Pancreas (tissue), 10 donors: ENCODE results near the gene NTMT2. TPM values are rescaled to one million over a fixed set of nuclear protein-coding genes. Genes with fewer than 3 reads are reported as not detected.

Experiments used
- ATAC-seq, 4 donors: fragments of 200-7000 bp; cut with Tn5 transposase; one replicate each; pipeline versions ENCODE4 v1.8.0 to v1.9.1; 2020; ENCODE audit warnings: mild to moderate bottlenecking in 4 of 4, moderate library complexity in 4 of 4
- DNase-seq, 6 donors: peaks; one replicate each; pipeline ENCODE4 v3.0.0-alpha.2; 2020
- FAIRE-seq: peaks from 2 replicates; lab custom pipeline; 2012; peaks lifted over from hg19 to GRCh38; lab: Jason Lieb, UNC
- H3K27ac ChIP-seq, 4 donors: fragments of 200-600 bp; sonication (generic); 1 replicate in 3 of 4; 2 replicates in 1 of 4; pipeline versions ENCODE4 v1.5.0 to v1.8.0; 2020
- H3K27me3 ChIP-seq, 4 donors: fragments of 200-600 bp; one replicate each; pipeline ENCODE4 v1.8.0; 2021
- H3K36me3 ChIP-seq, 3 donors: fragments of 200-600 bp; sonication (generic) in 1 of 3; one replicate each; pipeline versions ENCODE4 v1.5.0 to v1.8.0; 2020 to 2021
- H3K4me1 ChIP-seq, 3 donors: fragments of 200-600 bp; one replicate each; pipeline ENCODE4 v1.8.0; 2021
- H3K4me3 ChIP-seq, 4 donors: fragments of 200-600 bp; sonication (generic) in 2 of 4; one replicate each; pipeline versions ENCODE4 v1.5.0 to v1.8.0; 2020 to 2021
- H3K9me3 ChIP-seq, 4 donors: fragments of 200-600 bp; one replicate each; pipeline ENCODE4 v1.8.0; 2021
- WGBS, 2 donors: extraction: QIAGEN DNeasy Blood & Tissue Kit; methylation state at CpG; one replicate each; pipeline ENCODE4 v1.1.7; 2013; 5-methylcytosine and 5-hydroxymethylcytosine counted together
- intact Hi-C, 3 donors: fragments of 100-400 bp; cut with DNase I; formaldehyde crosslinking; loops; one replicate each; pipeline versions ENCODE4 v1.11.1 to v1.14.2; 2022
- polyA plus RNA-seq, 2 donors: library from polyadenylated mRNA; stranded (reverse); fragments of 200-250 nt; gene quantifications; one replicate each; pipeline ENCODE4 v1.2.3, GENCODE V29; 2013
- total RNA-seq, 6 donors: library from RNA; stranded (reverse); fragmentation: NEBNext Ultra II Directional in 4 of 6; extraction: Animal tissue kit (Norgen Biotek cat#: 25700) in 4 of 6; gene quantifications; one replicate each; pipeline versions ENCODE4 v1.2.1 to v1.2.4, GENCODE V29; 2021 to 2023
- TF ChIP-seq, protein P1 (sequence below), 4 donors: fragments of 200-600 bp; sonication (generic) in 3 of 4; IDR thresholded peaks; one replicate each; pipeline versions ENCODE4 v1.5.0 to v1.8.0; 2021; ENCODE audit warnings: antibody characterized with exemption in 4 of 4
- donor health status: healthy with polysubstance abuse.
- donor health status: DM: no; HTN: no; CAD: no; lungs with moderate emphysema.
- donor health status: DM: no; HTN: no; CAD: no.
- donor health status: control.
- donor health status: control.
- donor health status: Bipolar disorder and iron deficiency.
- donor health status: DM: yes; HTN: yes; CAD: no.
- donor health status: DM: no; HTN: no; CAD: no.
- donor health status: DM: no; HTN: no; CAD: no.
- donor health status: DM: yes; HTN: yes; CAD: no.

NTMT2 gene
- total and polyA plus RNA-seq, 8 donors = not detected

DNA sequence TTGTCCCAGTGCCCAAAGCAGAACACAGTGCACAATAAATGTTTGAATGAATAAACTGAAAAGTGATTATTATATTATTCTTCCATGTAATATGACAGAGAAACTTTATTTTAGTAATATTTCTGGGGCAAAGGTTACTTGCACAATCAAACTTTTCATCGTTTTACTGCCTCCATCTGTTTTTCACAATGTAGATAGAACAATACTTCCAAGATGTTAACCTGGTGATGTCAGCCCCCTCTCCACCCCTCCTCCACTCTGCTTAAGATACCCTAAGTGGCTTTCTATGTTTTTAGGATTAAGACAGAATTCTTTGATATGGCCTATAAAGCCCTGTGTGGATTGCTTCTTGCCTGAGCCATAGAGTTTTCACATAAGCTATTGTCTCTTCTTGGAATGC is 13.8 kb upstream of the NTMT2 start:
- no peaks in the 10 kb centered on the region for H3K4me1 ChIP-seq
- intact Hi-C loops = no loop called here
- FAIRE-seq = no peak
- 41 to 42% methylated on average over 1 of the region's 1 CpG for WGBS, 2 donors
- no peak overlapping the region for H3K4me3 ChIP-seq
- TF ChIP-seq, protein P1, sequence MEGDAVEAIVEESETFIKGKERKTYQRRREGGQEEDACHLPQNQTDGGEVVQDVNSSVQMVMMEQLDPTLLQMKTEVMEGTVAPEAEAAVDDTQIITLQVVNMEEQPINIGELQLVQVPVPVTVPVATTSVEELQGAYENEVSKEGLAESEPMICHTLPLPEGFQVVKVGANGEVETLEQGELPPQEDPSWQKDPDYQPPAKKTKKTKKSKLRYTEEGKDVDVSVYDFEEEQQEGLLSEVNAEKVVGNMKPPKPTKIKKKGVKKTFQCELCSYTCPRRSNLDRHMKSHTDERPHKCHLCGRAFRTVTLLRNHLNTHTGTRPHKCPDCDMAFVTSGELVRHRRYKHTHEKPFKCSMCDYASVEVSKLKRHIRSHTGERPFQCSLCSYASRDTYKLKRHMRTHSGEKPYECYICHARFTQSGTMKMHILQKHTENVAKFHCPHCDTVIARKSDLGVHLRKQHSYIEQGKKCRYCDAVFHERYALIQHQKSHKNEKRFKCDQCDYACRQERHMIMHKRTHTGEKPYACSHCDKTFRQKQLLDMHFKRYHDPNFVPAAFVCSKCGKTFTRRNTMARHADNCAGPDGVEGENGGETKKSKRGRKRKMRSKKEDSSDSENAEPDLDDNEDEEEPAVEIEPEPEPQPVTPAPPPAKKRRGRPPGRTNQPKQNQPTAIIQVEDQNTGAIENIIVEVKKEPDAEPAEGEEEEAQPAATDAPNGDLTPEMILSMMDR (IDR thresholded peaks at IDR 0.05) = no peak
- no peaks in the 10 kb centered on the region for H3K9me3 ChIP-seq
- no peak for ATAC-seq
- no peak for DNase-seq
- no peak overlapping the region for H3K27ac ChIP-seq
- no peaks in the 10 kb centered on the region for H3K36me3 ChIP-seq
- no peaks in the 10 kb centered on the region for H3K27me3 ChIP-seq

DNA sequence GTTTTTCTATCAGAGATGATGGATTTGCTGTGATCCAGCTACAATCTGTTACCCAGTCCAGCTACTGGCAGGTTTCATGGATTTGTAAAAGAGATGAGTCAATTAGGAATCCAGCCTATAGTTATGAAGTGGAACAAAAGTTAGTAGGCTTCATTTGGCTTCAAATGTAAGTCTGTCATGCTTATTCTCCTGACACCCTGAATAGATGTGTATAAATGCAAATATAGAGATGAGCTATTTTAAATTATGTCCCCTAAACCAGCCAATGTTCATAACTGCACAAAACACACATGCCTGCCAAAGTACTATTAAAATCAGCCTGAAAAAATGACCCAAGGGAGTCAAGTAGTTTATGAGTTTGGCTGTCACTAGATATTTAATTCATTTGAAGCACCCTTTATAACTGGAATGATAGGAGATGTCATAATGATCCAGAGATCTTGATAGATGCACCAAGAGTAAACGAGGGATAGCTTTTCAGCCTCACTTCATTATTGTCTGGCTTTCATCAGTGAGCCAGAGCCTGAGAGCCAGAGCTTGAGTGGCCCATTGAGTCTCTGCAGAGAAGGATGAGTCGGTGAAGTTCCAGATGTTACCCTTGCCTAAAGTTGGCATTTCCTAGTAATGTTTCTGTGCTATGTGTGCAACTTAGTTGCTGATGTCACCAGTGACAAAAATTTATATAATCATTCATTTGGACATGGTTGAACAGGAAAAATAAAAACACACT is 11.8 kb upstream of the NTMT2 start:
- FAIRE-seq (no peak), ATAC-seq (no peak), DNase-seq (no peak)
- no peaks in the 10 kb centered on the region for H3K4me1 ChIP-seq
- intact Hi-C loops = no loop called here
- no peak overlapping the region for H3K4me3 ChIP-seq
- TF ChIP-seq, protein P1 (IDR thresholded peaks at IDR 0.05) = no peak
- no peaks in the 10 kb centered on the region for H3K9me3 ChIP-seq
- H3K36me3 ChIP-seq = no peaks in the 10 kb centered on the region
- WGBS, 2 donors = 59 to 61% methylated on average over 2 of the region's 2 CpGs
- H3K27ac ChIP-seq = no peak overlapping the region
- no peaks in the 10 kb centered on the region for H3K27me3 ChIP-seq

DNA sequence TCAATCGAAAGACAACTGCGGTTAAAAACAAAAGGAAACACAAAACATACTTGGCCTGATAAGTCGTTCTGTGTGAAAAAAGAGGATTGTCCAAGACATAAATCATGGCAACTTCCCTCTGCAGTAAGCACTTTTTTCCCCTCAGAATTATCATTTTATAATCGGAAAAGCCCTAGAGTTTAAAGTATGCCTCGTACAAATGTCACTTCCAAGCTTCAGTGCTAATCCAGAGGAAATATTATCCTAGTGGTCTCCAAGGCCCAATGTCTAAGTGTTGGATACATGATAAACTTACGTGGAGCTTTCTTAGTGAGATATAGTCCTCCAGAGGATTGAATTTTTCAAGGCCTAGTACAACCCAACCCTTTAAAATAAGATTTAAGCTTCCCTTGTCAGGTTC is 11.2 kb upstream of the NTMT2 start:
- no peaks in the 10 kb centered on the region for H3K4me1 ChIP-seq
- no peak overlapping the region for H3K27ac ChIP-seq
- H3K36me3 ChIP-seq = no peaks in the 10 kb centered on the region
- TF ChIP-seq, protein P1 (IDR thresholded peaks at IDR 0.05) = no peak
- intact Hi-C loops = no loop called here
- no peaks in the 10 kb centered on the region for H3K27me3 ChIP-seq
- H3K9me3 ChIP-seq = no peaks in the 10 kb centered on the region
- DNase-seq (no peak), ATAC-seq (no peak), FAIRE-seq (no peak)
- no peak overlapping the region for H3K4me3 ChIP-seq
- 73 to 75% methylated on average over 6 of the region's 6 CpGs for WGBS, 2 donors

DNA sequence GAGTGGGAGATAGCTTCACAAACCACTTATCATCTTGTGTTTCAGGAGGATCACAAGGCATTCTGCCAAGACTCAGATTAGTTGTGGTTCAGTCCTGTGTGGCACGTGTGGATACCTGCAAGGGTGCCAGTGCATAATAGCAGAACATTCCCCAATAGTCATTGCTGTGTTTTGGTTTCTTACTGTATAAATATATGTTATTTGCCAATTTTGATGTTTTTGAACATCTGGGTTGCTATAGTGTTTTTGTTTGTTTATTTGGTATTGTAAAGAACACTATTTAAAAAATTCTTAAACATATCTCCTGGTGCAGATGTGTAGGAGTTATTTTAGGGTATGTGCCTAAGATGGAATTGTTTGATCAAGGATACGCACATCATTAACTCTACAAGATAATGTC is 5.4 kb upstream of the NTMT2 start:
- Histone ChIP-seq H3K4me1 (no peaks in the 10 kb centered on the region), H3K9me3 (no peaks in the 10 kb centered on the region), H3K36me3 (no peaks in the 10 kb centered on the region), H3K4me3 (no peak overlapping the region), H3K27me3 (no peaks in the 10 kb centered on the region), H3K27ac (no peak overlapping the region)
- DNase-seq = no peak
- no peak for FAIRE-seq
- TF ChIP-seq, protein P1 (IDR thresholded peaks at IDR 0.05) = no peak
- intact Hi-C loops = no loop called here
- WGBS, 2 donors = 65 to 69% methylated on average over 2 of the region's 2 CpGs
- no peak for ATAC-seq

DNA sequence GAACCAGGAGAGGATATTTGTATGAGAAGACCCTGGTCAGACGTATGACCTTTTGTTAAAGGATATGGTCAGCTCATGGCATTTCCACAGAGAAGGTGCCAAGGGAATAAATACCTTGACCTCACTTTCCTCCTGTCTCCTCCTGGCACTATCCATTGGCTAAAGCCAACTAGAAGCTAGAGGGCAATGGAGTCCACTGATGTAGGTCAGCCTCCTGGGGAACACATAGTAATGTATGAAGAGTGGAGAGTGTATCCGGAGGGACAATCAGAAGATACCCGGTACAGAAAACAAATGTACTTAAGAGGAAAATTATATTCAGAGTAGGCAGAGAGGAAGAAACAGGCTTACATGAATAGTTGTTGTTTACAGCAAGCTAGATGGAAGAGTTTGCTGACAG is 698 bp upstream of the NTMT2 start:
- Histone ChIP-seq H3K9me3 (no peaks in the 10 kb centered on the region), H3K4me1 (no peaks in the 10 kb centered on the region), H3K27ac (peak overlapping the region in 1 of 4 donors; percentile 41), H3K36me3 (no peaks in the 10 kb centered on the region), H3K27me3 (no peaks in the 10 kb centered on the region), H3K4me3 (no peak overlapping the region)
- TF ChIP-seq, protein P1 (IDR thresholded peaks at IDR 0.05) = no peak
- FAIRE-seq = no peak
- no peak for ATAC-seq
- 72 to 81% methylated on average over 3 of the region's 3 CpGs for WGBS, 2 donors
- intact Hi-C loops = no loop called here
- DNase-seq = no peak
